D721Med (cell line): Measurements from ENCODE around the gene GAB2.

Source experiments
- DNase-seq: peaks from one replicate; pipeline ENCODE4 v3.0.0; 2011; ENCODE audit warnings: low spot score; ENCODE audit not compliant: insufficient read length
- FAIRE-seq: peaks from 2 replicates; lab custom pipeline; 2011; peaks lifted over from hg19 to GRCh38; lab: Jason Lieb, UNC
- CTCF ChIP-seq: IDR thresholded peaks from 2 replicates; pipeline ENCODE4 v1.5.1; 2012; ENCODE audit warnings: mild to moderate bottlenecking, control low read depth; ENCODE audit not compliant: insufficient read depth; ENCODE audit errors: missing control alignments

Gene GAB2

GRCh38 chr11:78220218-78221157, 197.1 kb downstream of the GAB2 start:
- DNase-seq (no peak), FAIRE-seq (no peak)
- TF ChIP-seq CTCF = no peak

- DNase-seq (no peak), FAIRE-seq (no peak)
- no peak for TF ChIP-seq CTCF
Observed at GRCh38 chr11:78219493-78220217, 198.0 kb downstream of the GAB2 start.

- no peak for TF ChIP-seq CTCF
- FAIRE-seq = no peak
- no peak for DNase-seq
Observed at GRCh38 chr11:78218707-78219492, 198.7 kb downstream of the GAB2 start.

GRCh38 chr11:78217650-78218541, 199.7 kb downstream of the GAB2 start:
- DNase-seq = no peak
- no peak for TF ChIP-seq CTCF
- FAIRE-seq = no peak

- TF ChIP-seq CTCF = no peak
- no peak for DNase-seq
- no peak for FAIRE-seq
Observed at GRCh38 chr11:78216571-78217287, 200.9 kb downstream of the GAB2 start.

- no peak for TF ChIP-seq CTCF
- FAIRE-seq (no peak), DNase-seq (no peak)
Observed at GRCh38 chr11:78216021-78216420, 201.6 kb downstream of the GAB2 start.
